C4-2B (cell line): ENCODE measurements around the gene ZNF536.

ENCODE experiments used
- CTCF ChIP-seq: fragments of 450-650 bp; conservative IDR thresholded peaks from 2 replicates; pipeline ENCODE4 v1.5.1; 2017; ENCODE audit warnings: mild to moderate bottlenecking
- ZFX ChIP-seq: fragments of 450-650 bp; IDR thresholded peaks from 2 replicates; pipeline ENCODE4 v1.6.1; 2017

- TF ChIP-seq CTCF, result no peak
- no peak for TF ChIP-seq ZFX
Observed at GRCh38 chr19:30359936-30360335, 12.2 kb upstream of the ZNF536 start.
